SH-SY5Y (cell line): Measurements from ENCODE around the gene CRTC2.

ENCODE experiments used
- GATA2 ChIP-seq: IDR thresholded peaks from 2 replicates; pipeline ENCODE4 v1.6.1; 2011; ENCODE audit warnings: mild to moderate bottlenecking, low read depth, low read length
- GATA3 ChIP-seq: IDR thresholded peaks from 2 replicates; pipeline ENCODE4 v1.6.1; 2011; ENCODE audit warnings: low read depth, mild to moderate bottlenecking, low read length, moderate library complexity

Gene CRTC2

DNA sequence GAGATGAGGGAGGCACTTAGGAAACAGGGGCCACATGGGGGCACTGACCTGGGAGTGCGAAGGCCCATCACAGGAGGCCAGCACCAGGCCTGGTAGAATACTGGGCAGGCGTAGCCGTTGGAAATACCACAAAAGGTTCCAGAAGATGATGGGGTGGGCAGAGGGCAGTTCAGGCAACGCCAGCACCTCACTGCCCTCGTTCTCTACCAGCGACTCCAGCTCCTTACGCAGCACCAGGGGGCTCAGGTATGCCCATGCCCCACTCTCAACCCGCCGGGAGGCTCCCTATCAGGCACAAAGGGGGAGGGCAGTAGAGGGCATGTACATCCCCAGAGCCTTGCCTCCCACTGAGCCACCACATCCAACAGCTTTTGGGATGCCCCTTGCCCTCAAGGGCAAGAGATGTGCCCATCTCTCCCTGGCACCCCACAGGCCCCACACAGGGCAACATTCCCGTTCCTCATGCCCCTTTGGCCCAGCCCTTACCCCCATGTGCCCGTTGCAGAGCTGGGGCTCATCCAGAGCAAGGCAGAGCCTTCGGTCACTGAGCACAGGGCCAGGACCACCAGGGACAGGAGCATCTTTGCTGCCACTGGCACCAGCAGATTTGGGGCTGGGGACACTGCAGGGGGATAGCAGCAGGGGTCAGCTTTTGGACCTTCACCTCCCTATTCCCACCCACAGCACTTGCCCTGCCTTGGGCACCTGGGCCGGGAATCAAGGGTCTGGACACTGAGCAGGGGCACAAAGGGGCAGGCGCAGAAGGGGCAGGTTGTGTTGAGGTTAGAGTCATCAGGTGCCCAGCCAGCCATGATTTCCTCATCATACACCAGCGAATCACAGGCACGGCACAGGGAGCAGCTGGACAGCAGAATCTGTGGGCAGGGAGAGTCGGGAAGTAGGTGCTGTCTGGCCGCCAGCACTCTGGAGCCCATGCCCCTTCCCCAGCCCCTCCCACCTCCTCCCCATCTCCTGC is 26.0 kb downstream of the CRTC2 start:
- TF ChIP-seq GATA2 (no peak), GATA3 (no peak)

- no peak for TF ChIP-seq GATA2
- TF ChIP-seq GATA3: no peak
Observed at GRCh38 chr1:153929981-153930948, 28.1 kb downstream of the CRTC2 start.

DNA sequence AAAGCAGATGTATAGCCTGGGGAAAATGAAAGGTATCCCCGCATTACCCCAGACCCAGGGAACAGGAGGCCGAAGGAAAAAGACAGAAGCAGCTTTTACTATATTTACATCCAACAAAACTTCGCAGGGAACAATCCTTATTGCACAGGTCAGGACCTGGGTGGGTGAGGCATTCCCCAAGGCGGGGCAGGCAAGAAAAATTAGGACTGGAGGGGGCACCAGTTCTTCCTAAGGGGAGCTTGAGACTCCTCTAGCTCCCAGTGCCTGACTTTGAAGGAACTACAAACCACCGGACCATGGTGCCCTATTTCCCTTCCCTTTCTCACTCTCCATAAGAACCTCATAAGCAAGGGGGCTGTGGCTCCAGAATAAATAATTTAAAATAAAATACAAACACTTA is 29.0 kb downstream of the CRTC2 start:
- TF ChIP-seq GATA3 (no peak), GATA2 (no peak)

- TF ChIP-seq GATA3: no peak
- TF ChIP-seq GATA2: no peak
Observed at GRCh38 chr1:153928791-153929341, 29.5 kb downstream of the CRTC2 start.

DNA sequence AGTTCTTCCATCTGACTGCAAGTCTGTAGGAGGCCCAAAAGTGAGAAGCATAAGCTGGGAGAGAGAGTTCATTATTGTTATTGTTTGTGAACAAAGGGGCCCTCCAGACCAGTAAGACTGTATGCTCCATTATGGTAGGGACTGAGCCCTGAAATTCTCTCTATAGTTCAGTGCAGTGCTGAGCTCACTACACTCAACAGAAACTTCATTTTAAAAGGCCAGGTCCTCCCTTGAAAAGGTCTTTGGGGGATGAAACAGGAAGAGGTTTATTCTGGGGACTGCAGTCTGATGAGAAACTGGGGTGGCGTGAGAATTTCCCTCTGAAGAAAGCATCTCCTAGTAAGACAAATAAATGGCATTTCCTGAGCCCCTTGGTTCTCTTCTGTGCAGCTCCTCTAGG is 30.2 kb downstream of the CRTC2 start:
- TF ChIP-seq GATA2 (no peak), GATA3 (no peak)

GRCh38 chr1:153926405-153926804 is 32.0 kb downstream of the CRTC2 start:
- TF ChIP-seq GATA2: no peak
- TF ChIP-seq GATA3: no peak

- no peak for TF ChIP-seq GATA2
- TF ChIP-seq GATA3: no peak
Observed at GRCh38 chr1:153922972-153923925, 35.2 kb downstream of the CRTC2 start, which contains the start of gene GATAD2B. Gene GATAD2B, minus strand, starts transcription at chr1:153922972. Its CDS starts 94,625 bp downstream, at chr1:153828347.

DNA sequence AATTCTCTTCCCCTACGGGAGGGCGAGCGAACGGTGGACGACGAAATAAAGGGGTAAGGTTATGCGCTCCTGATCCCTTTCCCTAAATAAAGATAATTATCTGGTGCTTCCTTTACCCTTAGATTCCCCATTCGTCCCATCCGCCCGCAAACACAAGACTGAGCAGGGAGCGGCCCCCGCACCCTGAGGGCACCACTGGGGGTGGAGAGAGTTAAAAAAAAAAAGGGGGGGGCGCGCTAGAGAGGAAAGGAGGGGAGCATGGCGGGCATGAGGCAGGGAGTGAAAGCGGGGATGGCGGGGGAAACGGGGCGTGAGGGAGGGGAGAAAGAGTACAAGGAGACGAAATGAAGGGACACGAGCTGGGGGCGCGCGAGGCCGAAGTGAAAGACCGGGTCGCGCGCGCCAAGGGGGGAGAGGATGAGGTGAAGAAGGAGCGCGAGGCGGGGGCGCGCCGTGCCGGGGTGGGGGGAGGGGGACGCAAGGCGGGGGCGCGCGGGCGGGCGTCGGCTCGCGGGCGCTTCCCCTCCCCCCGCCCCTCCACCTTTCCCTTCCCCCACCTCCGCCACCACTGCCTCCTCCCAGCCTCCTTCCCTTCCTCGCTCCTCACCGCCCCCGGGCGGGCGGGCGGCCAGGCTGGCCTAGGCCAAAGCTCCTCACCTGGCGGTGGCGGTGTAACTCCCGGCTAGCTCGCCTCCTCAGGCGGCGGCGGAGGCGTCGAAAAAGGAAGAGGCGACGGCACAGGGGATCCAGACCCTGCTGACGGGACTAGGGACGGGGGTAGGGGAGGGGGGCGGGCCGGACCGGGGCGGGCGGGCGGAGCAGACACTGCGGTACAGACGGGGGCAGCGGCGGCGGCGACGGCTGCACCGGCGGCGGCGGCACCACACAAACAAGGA is 36.1 kb downstream of the CRTC2 start:
- TF ChIP-seq GATA3 (no peak), GATA2 (no peak)

DNA sequence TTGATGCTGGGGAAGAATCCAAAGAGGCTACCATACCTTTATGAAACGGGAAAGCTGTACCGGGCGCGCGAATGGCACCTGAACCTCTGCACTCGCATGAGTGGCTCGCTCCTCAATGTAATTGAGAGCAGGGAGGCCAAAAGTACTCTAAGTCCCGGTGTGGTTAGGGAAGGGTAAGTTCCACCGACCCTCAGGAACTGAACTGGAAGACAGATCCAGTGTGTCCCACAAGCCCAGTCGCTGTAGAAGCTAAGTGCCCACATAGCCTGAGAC is 36.7 kb downstream of the CRTC2 start:
- TF ChIP-seq GATA2 (no peak), GATA3 (no peak)

GRCh38 chr1:153921080-153921802 is 37.2 kb downstream of the CRTC2 start:
- TF ChIP-seq GATA3 (no peak), GATA2 (no peak)
